HepG2 (cell line): ENCODE data around the gene SLC4A2. TPM values are rescaled to one million over a fixed set of nuclear protein-coding genes. Genes with fewer than 3 reads are reported as not detected.

ENCODE experiments used
- ATAC-seq: fragments of 200-7000 bp; cut with Tn5 transposase; 3 replicates; pipeline ENCODE4 v1.9.1; 2020; ENCODE audit warnings: mild to moderate bottlenecking, moderate library complexity
- BruUV-seq: library from RNA; stranded (reverse); fragments of 400-500 nt; replicated peaks from 2 replicates; lab custom pipeline; 2021; lab: Mats Ljungman, UMichigan
- CTCF ChIA-PET: fragments of 300-600 bp; formaldehyde crosslinking; extraction: SDS; loops from one replicate; lab custom pipeline; 2021; ENCODE audit warnings: low total read pairs, inconsistent platforms, low intra/inter-chr PET ratio; lab: Yijun Ruan, JAX
- POLR2A ChIA-PET: fragments of 350-600 bp; sonication (Branson Sonifier 250); formaldehyde crosslinking; loops from one replicate; lab custom pipeline; 2020; ENCODE audit warnings: antibody characterized with exemption, inconsistent platforms; lab: Yijun Ruan, JAX
- DNase-seq: peaks from one replicate; pipeline ENCODE4 v3.0.0-alpha.2; 2015; ENCODE audit warnings: low spot score
- FAIRE-seq: peaks from 3 replicates; lab custom pipeline; 2011; peaks lifted over from hg19 to GRCh38; lab: Jason Lieb, UNC
- H2AFZ ChIP-seq: one replicate; pipeline ENCODE4 v1.6.1; 2011; ENCODE audit warnings: low read length, inconsistent platforms
- H3K27ac ChIP-seq: fragments of 300-600 bp; 3 replicates; pipeline ENCODE4 v1.8.0; 2011; ENCODE audit warnings: mixed run types, mild to moderate bottlenecking, mixed read lengths, low read length, inconsistent platforms; ENCODE audit not compliant: insufficient read depth; ENCODE audit errors: extremely low read length
- H3K27me3 ChIP-seq, 2 experiments: fragments of 200-600 bp in 1 of 2; 2 replicates in 1 of 2; 3 replicates in 1 of 2; pipeline versions ENCODE4 v1.6.0 to v1.8.0; 2011; ENCODE audit warnings: low read length in 2 of 2, mild to moderate bottlenecking in 2 of 2, moderate library complexity in 2 of 2, inconsistent platforms in 1 of 2; ENCODE audit not compliant: insufficient read depth in 2 of 2, control insufficient read depth in 1 of 2
- H3K36me3 ChIP-seq, 2 experiments: fragments of 200-600 bp in 1 of 2; replicated peaks in 1 of 2; 2 replicates in 1 of 2; 3 replicates in 1 of 2; pipeline versions ENCODE4 v1.5.1 to v1.8.0; 2011; ENCODE audit warnings: low read length in 2 of 2, inconsistent platforms in 1 of 2; ENCODE audit not compliant: insufficient read depth in 2 of 2, control insufficient read depth in 1 of 2
- H3K4me1 ChIP-seq: 2 replicates; pipeline ENCODE4 v1.5.1; 2012; ENCODE audit warnings: low read length, inconsistent platforms; ENCODE audit not compliant: insufficient read depth
- H3K4me2 ChIP-seq: 2 replicates; pipeline ENCODE4 v1.6.0; 2011; ENCODE audit warnings: low read depth, low read length, inconsistent platforms
- H3K4me3 ChIP-seq, 3 experiments: fragments of 200-600 bp in 1 of 3; sonication (generic), shearing (Covaris generic) in 1 of 3; replicated peaks in 1 of 3; 2 replicates each; pipeline ENCODE4 v1.5.1; 2011 to 2016; ENCODE audit warnings: low read length in 3 of 3, inconsistent platforms in 2 of 3, low read depth in 2 of 3, mild to moderate bottlenecking in 2 of 3, control low read depth in 1 of 3, mixed read lengths in 1 of 3; ENCODE audit not compliant: insufficient read depth in 1 of 3
- H3K79me2 ChIP-seq: one replicate; pipeline ENCODE4 v1.6.1; 2011; ENCODE audit warnings: low read length, inconsistent platforms; ENCODE audit not compliant: insufficient read depth
- H3K9ac ChIP-seq: 2 replicates; pipeline ENCODE4 v1.6.0; 2011; ENCODE audit warnings: mild to moderate bottlenecking, low read depth, low read length, inconsistent platforms; ENCODE audit not compliant: insufficient read depth
- H3K9me3 ChIP-seq: 2 replicates; pipeline ENCODE4 v1.5.1; 2012; ENCODE audit warnings: mild to moderate bottlenecking, low read length
- H4K20me1 ChIP-seq: 2 replicates; pipeline ENCODE4 v1.6.0; 2011; ENCODE audit warnings: inconsistent platforms, mild to moderate bottlenecking, low read length, moderate library complexity; ENCODE audit not compliant: insufficient read depth
- CHD2 ChIP-seq: IDR thresholded peaks from 2 replicates; pipeline ENCODE4 v1.6.1; 2011; ENCODE audit warnings: low read depth, low read length, improper control_type of control experiment
- MYC ChIP-seq: sonication (generic); formaldehyde crosslinking; IDR thresholded peaks from 2 replicates; pipeline ENCODE4 v1.9.0; 2021; ENCODE audit warnings: missing genetic modification reagents, borderline replicate concordance
- NCOA2 ChIP-seq: sonication (generic); formaldehyde crosslinking; IDR thresholded peaks from 2 replicates; pipeline ENCODE4 v1.8.0; 2022; ENCODE audit warnings: inconsistent platforms
- NR2C2 ChIP-seq: sonication (generic); formaldehyde crosslinking; IDR thresholded peaks from 2 replicates; pipeline ENCODE4 v1.4.0; 2020; ENCODE audit warnings: missing genetic modification reagents, mild to moderate bottlenecking, moderate library complexity, borderline replicate concordance
- NR2F6 ChIP-seq, 2 experiments: IDR thresholded peaks; 2 replicates each; pipeline ENCODE4 v1.6.1; 2016; ENCODE audit warnings: antibody characterized with exemption in 1 of 2, mild to moderate bottlenecking in 1 of 2
- PAF1 ChIP-seq: IDR thresholded peaks from 2 replicates; pipeline ENCODE4 v1.6.1; 2016; ENCODE audit warnings: missing genetic modification reagents, missing compliant biosample characterization
- STAG1 ChIP-seq: sonication (generic); formaldehyde crosslinking; IDR thresholded peaks from 2 replicates; pipeline ENCODE4 v1.4.0; 2020; ENCODE audit warnings: missing genetic modification reagents
- ZBTB42 ChIP-seq: sonication (generic); formaldehyde crosslinking; IDR thresholded peaks from 2 replicates; pipeline ENCODE4 v1.5.0; 2020; ENCODE audit warnings: mild to moderate bottlenecking, missing genetic modification reagents
- ZBTB7B ChIP-seq: sonication (generic); formaldehyde crosslinking; IDR thresholded peaks from 2 replicates; pipeline ENCODE4 v1.4.0; 2020; ENCODE audit warnings: missing genetic modification reagents
- ZNF274 ChIP-seq: sonication (generic); formaldehyde crosslinking; IDR thresholded peaks from 2 replicates; pipeline ENCODE4 v1.5.1; 2020; ENCODE audit warnings: mild to moderate bottlenecking, missing genetic modification reagents
- ZSCAN29 ChIP-seq: sonication (generic); formaldehyde crosslinking; conservative IDR thresholded peaks from 2 replicates; pipeline ENCODE4 v1.4.0; 2020; ENCODE audit warnings: mild to moderate bottlenecking, missing genetic modification reagents
- WGBS: methylation state at CpG from one replicate; pipeline ENCODE4 v1.1.6; 2017; ENCODE audit warnings: low lambda C conversion rate; 5-methylcytosine and 5-hydroxymethylcytosine counted together
- in situ Hi-C: cut with HindIII; loops from 2 replicates; pipeline ENCODE4 v1.10.0; 2017; ENCODE audit warnings: low pct_unique_long_range_greater_than_20kb; ENCODE audit not compliant: extremely low pct_ligation_motif_present
- intact Hi-C: fragments of 100-400 bp; cut with micrococcal nuclease; formaldehyde crosslinking; loops from one replicate; pipeline ENCODE4 v1.10.0; 2022; ENCODE audit not compliant: unreplicated experiment
- polyA plus RNA-seq, 8 experiments: library from polyadenylated mRNA; depleted of rRNA in 3 of 8; stranded (reverse) in 7 of 8; unstranded in 1 of 8; fragments of >200 nt; fragmentation: Illumina TruSeq in 4 of 8; extraction: Trizol in 4 of 8; gene quantifications; 2 replicates each; pipeline versions ENCODE4 v1.2.1 to v1.2.3, GENCODE V29; 2011 to 2016; ENCODE audit warnings: low read depth in 4 of 8, missing spikeins in 1 of 8, mixed read lengths in 1 of 8; ENCODE audit not compliant: insufficient read depth in 1 of 8
- total RNA-seq, 5 experiments: library from RNA; depleted of rRNA; stranded (reverse); fragments of >200 nt; fragmentation: Illumina TruSeq; extraction: Trizol; gene quantifications; 2 replicates each; pipeline ENCODE4 v1.2.3, GENCODE V29; 2016; ENCODE audit warnings: low read depth in 1 of 5
- TF ChIP-seq, protein P1 (sequence below): sonication (generic); formaldehyde crosslinking; IDR thresholded peaks from 2 replicates; pipeline ENCODE4 v1.5.0; 2020; ENCODE audit warnings: missing genetic modification reagents, mild to moderate bottlenecking, borderline replicate concordance
- TF ChIP-seq, protein P2 (sequence below): sonication (generic); formaldehyde crosslinking; IDR thresholded peaks from 2 replicates; pipeline ENCODE4 v1.4.0; 2020; ENCODE audit warnings: missing genetic modification reagents
- TF ChIP-seq, protein P3 (sequence below): sonication (generic); formaldehyde crosslinking; IDR thresholded peaks from 2 replicates; pipeline ENCODE4 v1.8.0; 2023; ENCODE audit warnings: mild to moderate bottlenecking, missing genetic modification reagents
- TF ChIP-seq, protein P4 (sequence below): sonication (generic); formaldehyde crosslinking; IDR thresholded peaks from 2 replicates; pipeline ENCODE4 v1.5.0; 2020; ENCODE audit warnings: mild to moderate bottlenecking, missing genetic modification reagents, moderate library complexity

SLC4A2 gene
- total and polyA plus RNA-seq, 2 of the 13 experiments (the other 11 are each of a cell fraction or from before 2014, with no cell fraction given), result 51.9 to 73.4 TPM

DNA sequence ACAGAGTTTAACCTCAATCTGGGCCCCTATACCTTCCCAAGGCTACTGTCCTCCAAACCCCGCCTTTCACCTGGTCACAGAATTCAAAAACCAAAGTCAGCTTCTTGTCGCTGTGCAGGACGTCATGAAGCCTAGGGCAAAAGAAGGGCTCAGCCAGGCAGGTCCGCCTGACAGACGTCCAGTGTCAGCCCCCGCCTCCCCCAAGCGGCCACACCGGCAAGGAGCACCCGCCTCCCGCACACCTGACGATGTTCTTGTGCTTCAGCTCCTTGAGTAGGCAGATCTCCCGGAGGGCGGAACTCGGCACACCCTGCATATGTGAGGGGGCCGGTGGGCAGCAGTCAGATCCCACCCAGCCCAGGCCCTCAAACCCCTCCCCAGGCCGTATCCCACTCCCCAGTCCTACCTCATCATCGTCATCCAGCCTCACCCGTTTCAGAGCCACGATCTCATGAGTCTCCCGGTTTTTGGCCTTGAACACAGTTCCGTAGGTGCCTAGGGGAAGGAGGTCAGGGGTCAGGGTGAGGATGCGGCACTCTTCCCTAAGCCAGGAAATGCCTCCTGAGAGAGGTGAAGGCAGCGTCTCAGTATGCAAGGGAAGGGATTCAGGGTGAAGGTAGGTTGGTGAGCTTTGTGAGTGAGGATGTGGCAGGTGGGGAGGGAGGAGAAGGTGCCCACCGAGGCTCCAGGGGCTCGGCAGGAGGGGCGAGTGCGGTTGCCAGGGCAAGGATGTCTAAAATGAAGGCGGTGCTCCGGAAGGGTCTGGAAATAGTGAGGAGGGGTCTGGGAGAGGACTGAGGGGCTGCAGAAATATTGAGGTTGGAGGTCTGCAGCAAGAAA lies 2.5 kb upstream of the SLC4A2 start:
- FAIRE-seq, result no peak
- Histone ChIP-seq H2AFZ (no peak overlapping the region), H3K9me3 (no peaks in the 10 kb centered on the region), H4K20me1 (no peaks in the 10 kb centered on the region), H3K27me3 (no peaks in the 10 kb centered on the region; a peak in 1 of 5 replicates), H3K36me3 (0 out of 5 replicates have a peak, but pooled peaks cover 0 to 2% of the 10 kb centered on the region in 2 experiments), H3K27ac (no peak overlapping the region), H3K4me2 (peak overlapping the region; percentile 99), H3K4me3 (peak overlapping the region; percentile 75 to 90 (median 76)), H3K79me2 (peaks cover 14% of the 10 kb centered on the region), H3K4me1 (peaks cover 38% of the 10 kb centered on the region), H3K9ac (peak overlapping the region; percentile 72)
- 10% methylated on average over 15 of the region's 29 CpGs for WGBS
- ChIA-PET CTCF (interaction anchor here (0.7 kb wide), 1 partner anchor 29 kb away, joined by 3 read pairs; the partner anchor contains the start of gene ABCB8), POLR2A (interaction anchor here (1.3 to 1.8 kb wide), 2 partner anchors 28 to 48 kb away, joined by 4 to 6 read pairs; partner anchors contain the start of gene ABCB8)
- no peak for ATAC-seq
- intact Hi-C loops, result no loop called here
- no peak for DNase-seq
- in situ Hi-C loops, result no loop called here
- BruUV-seq, result no TSS peak
- TF ChIP-seq NCOA2 (CRISPR knock-in tag) (no peak), ZSCAN29 (CRISPR knock-in tag) (no peak), PAF1 (no peak), CHD2 (no peak), NR2F6 (IDR thresholded peaks at IDR 0.05) (peak; percentile 41), NR2F6 (CRISPR knock-in tag; IDR thresholded peaks at IDR 0.05) (no peak), ZNF274 (CRISPR knock-in tag) (0 out of 2 replicates have a peak, but pooled peaks have one; percentile 18), STAG1 (CRISPR knock-in tag) (peak; percentile 27; the same call in 1 of the 2 replicates), NR2C2 (CRISPR knock-in tag) (peak; percentile 47; the same call in 1 of the 2 replicates), ZBTB42 (CRISPR knock-in tag) (no peak), MYC (peak; percentile 10; the same call in 1 of the 2 replicates), ZBTB7B (CRISPR knock-in tag) (no peak)
- TF ChIP-seq, protein P1, sequence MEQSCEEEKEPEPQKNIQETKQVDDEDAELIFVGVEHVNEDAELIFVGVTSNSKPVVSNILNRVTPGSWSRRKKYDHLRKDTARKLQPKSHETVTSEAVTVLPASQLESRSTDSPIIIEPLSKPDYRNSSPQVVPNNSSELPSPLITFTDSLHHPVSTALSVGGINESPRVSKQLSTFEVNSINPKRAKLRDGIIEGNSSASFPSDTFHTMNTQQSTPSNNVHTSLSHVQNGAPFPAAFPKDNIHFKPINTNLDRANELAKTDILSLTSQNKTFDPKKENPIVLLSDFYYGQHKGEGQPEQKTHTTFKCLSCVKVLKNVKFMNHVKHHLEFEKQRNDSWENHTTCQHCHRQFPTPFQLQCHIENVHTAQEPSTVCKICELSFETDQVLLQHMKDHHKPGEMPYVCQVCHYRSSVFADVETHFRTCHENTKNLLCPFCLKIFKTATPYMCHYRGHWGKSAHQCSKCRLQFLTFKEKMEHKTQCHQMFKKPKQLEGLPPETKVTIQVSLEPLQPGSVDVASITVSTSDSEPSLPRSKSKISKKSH, result peak; percentile 13; the same call in 1 of the 2 replicates
- TF ChIP-seq, protein P2, sequence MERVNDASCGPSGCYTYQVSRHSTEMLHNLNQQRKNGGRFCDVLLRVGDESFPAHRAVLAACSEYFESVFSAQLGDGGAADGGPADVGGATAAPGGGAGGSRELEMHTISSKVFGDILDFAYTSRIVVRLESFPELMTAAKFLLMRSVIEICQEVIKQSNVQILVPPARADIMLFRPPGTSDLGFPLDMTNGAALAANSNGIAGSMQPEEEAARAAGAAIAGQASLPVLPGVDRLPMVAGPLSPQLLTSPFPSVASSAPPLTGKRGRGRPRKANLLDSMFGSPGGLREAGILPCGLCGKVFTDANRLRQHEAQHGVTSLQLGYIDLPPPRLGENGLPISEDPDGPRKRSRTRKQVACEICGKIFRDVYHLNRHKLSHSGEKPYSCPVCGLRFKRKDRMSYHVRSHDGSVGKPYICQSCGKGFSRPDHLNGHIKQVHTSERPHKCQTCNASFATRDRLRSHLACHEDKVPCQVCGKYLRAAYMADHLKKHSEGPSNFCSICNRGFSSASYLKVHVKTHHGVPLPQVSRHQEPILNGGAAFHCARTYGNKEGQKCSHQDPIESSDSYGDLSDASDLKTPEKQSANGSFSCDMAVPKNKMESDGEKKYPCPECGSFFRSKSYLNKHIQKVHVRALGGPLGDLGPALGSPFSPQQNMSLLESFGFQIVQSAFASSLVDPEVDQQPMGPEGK (CRISPR knock-in tag), result 0 out of 2 replicates have a peak, but pooled peaks have one; percentile 31
- TF ChIP-seq, protein P3, sequence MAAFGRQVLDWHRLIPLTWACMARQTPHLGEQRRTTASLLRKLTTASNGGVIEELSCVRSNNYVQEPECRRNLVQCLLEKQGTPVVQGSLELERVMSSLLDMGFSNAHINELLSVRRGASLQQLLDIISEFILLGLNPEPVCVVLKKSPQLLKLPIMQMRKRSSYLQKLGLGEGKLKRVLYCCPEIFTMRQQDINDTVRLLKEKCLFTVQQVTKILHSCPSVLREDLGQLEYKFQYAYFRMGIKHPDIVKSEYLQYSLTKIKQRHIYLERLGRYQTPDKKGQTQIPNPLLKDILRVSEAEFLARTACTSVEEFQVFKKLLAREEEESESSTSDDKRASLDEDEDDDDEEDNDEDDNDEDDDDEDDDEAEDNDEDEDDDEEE, result no peak
- TF ChIP-seq, protein P4, sequence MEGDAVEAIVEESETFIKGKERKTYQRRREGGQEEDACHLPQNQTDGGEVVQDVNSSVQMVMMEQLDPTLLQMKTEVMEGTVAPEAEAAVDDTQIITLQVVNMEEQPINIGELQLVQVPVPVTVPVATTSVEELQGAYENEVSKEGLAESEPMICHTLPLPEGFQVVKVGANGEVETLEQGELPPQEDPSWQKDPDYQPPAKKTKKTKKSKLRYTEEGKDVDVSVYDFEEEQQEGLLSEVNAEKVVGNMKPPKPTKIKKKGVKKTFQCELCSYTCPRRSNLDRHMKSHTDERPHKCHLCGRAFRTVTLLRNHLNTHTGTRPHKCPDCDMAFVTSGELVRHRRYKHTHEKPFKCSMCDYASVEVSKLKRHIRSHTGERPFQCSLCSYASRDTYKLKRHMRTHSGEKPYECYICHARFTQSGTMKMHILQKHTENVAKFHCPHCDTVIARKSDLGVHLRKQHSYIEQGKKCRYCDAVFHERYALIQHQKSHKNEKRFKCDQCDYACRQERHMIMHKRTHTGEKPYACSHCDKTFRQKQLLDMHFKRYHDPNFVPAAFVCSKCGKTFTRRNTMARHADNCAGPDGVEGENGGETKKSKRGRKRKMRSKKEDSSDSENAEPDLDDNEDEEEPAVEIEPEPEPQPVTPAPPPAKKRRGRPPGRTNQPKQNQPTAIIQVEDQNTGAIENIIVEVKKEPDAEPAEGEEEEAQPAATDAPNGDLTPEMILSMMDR (CRISPR knock-in tag), result peak; percentile 52; the same call in 1 of the 2 replicates
